Fibroblast of skin of scalp (primary cell): ENCODE results near the gene INTS6. TPM values are rescaled to one million over a fixed set of nuclear protein-coding genes. Genes with fewer than 3 reads are reported as not detected.

Source experiments
- DNase-seq: peaks from one replicate; pipeline ENCODE4 v3.0.0-alpha.2; 2013
- polyA plus RNA-seq, 2 experiments: library from polyadenylated mRNA; unstranded; fragments of 120-200 nt; gene quantifications; one replicate each; pipeline ENCODE4 v1.2.1, GENCODE V29; 2013; ENCODE audit not compliant: insufficient read length in 2 of 2

INTS6 gene
- polyA plus RNA-seq (2013, experiment 1 of 2; ENCODE audit: insufficient read length) = 20.0 TPM
- polyA plus RNA-seq (2013, experiment 2 of 2; ENCODE audit: insufficient read length) = 24.1 TPM

GRCh38 chr13:51452361-51453206 lies at the start of gene INTS6:
INTS6 (minus strand) TSS chr13:51453036; CDS start chr13:51452525, 511 bp downstream.
- peak; percentile 100 for DNase-seq

DNA sequence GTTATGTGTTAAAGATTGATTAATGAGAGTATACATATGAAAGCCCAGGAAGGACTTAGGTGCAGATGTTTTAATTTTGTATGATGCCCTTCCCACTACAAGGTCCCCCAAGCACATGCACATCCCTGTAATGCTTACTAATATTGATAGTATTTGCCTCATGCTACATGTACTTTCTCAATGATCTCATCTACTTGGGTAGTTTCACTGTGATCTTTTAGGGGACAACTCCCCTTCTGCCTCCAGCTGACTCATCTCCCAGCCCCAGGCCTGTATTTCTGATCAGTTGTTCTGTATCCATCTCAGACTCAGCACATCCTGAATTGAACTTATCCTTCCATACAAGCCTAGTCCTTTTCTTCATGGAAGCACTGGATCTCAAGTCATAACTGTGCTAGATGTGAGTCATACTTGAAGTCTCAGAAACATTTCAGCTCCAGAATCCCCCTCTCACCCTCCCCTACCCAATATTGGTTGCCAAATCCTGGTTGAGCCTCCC lies 49.4 kb upstream of the INTS6 start:
- peak; percentile 55 for DNase-seq

- peak; percentile 84 for DNase-seq
Measured at GRCh38 chr13:51501592-51502152, 48.8 kb upstream of the INTS6 start.

DNA sequence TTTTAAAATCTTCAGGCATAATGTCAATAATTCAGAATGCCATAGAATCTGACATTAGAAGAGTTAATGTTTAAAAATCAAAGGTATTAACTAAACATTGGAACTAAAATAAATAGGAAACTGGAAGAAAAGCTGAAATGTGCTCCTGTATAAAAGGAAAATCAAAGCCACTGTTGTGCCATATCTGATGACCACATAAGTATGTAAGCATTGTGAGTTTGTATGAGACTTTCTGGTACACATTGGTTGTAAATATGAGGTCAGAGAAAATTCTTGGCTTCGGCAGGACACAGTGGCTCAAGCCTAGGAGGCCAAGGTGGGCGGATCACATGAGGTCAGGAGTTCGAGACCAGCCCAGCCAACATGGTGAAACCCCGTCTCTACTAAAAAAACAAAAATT lies 48.3 kb upstream of the INTS6 start:
- no peak for DNase-seq

DNA sequence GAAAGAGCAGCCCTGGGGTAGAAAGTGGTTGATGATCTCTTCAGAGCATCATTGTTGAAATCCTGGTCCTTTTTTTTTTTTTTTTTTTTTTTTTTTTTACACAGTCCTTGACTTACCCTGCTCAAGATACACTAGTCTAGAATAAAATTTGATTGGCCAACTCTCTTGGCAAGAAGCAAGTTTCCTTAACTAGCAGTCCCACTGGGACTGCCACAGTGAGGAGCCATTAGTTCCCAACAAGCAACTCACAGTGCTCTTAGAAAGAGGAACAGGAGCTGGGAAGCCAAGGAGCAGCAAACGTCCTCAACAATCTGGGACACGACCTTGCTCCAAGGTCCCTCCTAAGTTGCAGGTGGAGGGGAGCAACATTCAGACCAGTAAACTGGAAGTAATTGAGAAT lies 47.9 kb upstream of the INTS6 start:
- DNase-seq = no peak

DNA sequence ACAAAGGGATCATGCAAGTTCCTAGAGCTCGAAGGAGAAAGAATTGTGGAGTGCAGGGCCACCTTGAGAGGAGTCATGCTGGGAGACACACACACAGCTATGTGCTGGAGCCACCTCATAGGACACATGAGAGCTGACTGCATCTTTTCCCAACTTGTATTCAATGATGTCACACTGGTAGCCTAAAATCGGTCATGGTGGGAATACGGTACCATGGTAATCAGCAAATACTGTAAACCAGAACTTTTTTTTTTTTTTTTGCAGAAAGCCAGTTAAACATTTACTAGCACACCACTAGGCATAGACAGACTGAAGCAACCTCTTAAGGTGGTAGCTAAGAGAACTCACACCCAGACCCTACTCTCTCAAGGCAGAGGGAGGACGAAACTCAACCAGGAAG lies 47.0 kb upstream of the INTS6 start:
- no peak for DNase-seq

- DNase-seq = peak; percentile 30
Measured at GRCh38 chr13:51495316-51495715, 42.5 kb upstream of the INTS6 start.

- peak; percentile 35 for DNase-seq
Measured at GRCh38 chr13:51494156-51494555, 41.3 kb upstream of the INTS6 start.

DNA sequence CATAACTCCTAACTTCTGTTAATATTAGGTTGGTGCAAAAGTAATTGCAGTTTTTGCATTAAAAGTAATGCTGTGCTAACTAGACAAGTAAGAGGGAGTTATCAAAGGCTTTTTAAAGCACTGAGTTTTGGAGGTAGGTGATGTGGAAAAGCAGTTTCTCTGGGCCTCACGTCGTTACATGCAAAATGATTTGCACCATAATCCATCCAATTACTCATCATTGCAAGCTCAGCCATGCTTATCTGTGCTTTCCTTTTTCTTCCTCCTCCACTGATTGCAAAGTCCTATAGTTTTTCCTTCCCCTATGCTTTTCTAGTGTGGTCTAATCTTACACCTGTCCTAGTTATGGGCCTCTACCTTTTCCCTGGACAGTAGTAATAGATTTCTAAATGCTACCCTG lies 35.4 kb upstream of the INTS6 start:
- DNase-seq = no peak

GRCh38 chr13:51481656-51482055 lies 28.8 kb upstream of the INTS6 start:
- no peak for DNase-seq

DNA sequence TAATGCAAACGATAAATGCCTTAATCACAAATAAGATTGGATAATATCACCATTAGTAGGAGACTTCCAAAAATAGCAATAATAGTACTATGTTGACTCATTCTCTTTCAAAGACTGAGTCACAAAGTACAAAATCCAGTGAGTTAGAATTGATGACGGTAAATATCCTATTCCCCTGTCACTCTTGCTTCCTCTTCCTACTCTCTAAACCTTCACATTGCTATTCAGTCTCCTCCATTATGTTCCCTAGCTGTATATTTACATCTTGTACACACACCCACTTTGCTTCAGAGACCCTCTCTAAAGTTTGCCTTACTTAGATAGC lies 26.3 kb upstream of the INTS6 start:
- DNase-seq = peak; percentile 63

DNA sequence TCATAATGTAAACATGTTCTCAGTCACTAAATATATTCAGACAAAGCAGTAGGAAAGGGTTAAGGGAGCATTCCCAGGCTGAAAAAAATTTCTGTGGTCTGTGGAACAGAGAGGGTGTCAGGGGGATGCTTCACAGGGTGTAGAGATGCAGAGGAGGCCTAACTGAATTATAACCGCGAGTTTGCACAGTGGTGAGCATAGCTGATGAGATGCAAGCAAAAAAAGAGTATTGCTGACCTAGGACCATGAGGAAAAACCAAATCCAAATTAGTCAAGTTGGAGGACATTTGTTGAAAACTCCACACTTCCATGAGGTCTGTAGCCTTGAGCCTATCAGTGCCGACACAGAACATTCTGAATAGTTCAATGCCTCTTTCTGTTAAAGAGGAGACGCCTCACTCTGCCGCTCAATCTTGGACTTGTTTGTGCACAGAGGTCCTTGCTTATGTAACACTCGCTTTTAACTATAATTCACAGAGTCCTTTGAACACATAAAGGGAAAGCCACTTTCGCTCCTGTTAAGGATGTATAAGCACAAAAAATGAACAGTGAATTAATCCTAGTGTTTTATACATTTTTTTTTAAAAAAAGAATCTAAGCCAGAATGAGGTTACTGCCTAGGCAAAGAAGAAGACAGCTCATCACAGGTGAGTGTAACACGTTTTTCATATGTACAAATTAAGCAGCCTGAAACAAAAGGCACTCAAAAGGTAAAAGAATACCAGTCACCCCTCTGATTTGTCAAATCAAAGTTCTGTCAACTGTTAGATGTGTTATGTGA lies 25.8 kb upstream of the INTS6 start:
- DNase-seq = peak; percentile 10

GRCh38 chr13:51477653-51478324 lies 25.0 kb upstream of the INTS6 start:
- no peak for DNase-seq

- DNase-seq = no peak
Measured at GRCh38 chr13:51477149-51477548, 24.3 kb upstream of the INTS6 start.

DNA sequence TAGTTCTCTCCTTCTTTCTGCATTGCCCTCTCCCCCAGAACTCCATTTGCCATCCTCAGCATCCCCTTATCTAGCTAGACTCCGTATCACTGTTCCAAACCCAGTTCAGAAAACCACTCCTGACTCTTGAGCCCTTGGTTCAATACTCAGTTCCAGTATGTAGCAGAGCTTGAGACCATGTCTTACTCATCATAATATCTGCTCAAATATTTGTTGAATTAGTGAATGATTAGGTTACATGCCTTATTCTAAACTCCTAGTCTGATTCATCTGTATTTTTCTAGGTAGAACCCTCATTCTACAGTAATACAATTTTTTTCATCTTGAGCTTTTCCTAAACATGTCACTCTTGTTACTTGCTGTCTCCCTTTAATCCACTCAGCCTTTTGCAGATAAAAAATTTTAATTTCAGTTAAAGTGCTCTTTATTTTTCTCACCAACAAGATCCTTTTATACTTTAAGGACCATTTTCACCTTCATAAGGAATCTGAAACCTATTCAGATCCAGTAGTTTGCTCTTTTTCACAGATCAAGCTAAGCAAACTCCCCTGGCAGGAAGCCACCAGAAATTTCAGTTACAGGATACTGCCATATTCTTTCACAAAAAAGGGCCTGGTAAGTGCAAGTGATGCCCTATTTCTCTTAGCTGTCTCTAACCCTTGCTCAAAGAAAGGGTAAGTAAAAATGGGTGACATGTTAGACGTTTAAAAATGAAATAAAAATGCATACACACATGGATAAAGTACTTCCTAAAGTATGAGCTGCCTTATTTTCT lies 23.1 kb upstream of the INTS6 start:
- DNase-seq = no peak

- DNase-seq = no peak
Measured at GRCh38 chr13:51469790-51470189, 17.0 kb upstream of the INTS6 start.

DNA sequence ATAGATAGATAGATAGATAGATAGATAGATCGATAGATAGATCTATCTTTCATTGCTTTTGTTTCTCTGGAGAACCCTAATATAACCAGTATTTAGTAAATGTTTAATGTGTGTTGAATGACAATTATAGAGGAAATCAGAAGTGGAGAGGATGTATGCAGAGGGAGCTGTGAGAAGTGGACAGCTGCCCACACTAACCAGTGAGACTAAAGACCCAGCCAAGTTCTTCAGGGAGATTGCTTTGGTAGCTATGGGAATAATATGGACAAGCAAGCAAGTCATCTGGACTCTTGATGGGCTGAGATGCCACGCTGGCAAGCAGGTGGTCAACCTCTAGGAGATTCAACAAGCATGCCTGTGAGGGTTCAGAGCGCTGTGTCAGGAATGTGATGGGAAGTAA lies 14.9 kb upstream of the INTS6 start:
- no peak for DNase-seq

- DNase-seq = no peak
Measured at GRCh38 chr13:51465124-51465523, 12.3 kb upstream of the INTS6 start.

DNA sequence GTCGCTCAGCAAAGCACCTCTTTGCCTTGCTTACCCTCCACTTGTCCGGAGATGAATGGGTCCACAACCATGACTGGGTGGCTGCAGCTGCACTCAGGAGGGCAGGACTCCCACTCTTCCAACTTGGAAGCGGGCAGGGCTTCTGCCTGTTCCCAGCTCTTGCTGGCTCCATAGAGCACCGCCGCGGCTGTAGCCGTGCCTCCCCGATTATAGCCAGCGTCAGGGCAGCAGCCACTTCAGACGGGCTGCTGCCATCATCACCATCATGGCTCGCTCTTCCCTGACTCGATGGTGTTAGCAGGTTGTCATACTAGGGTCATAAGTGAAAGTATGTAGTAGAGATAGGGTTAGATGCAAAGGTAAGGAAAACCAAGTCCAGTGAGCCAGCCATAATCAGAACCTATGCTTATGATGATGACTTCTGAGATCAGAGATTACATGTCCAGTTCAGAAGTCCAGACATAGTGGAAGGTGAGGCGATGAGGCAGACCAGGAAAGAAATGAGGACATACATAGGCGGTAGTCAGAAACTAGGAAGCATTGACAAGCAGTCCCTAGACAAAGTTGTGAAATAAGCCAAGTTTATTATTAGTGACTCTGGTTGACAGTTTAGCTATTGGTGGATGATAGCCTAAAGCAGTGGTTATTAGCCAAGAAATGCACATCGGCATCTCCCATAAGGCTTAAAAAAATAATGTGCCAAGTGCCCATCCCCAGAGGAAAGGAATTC lies 4.4 kb upstream of the INTS6 start:
- DNase-seq = no peak

DNA sequence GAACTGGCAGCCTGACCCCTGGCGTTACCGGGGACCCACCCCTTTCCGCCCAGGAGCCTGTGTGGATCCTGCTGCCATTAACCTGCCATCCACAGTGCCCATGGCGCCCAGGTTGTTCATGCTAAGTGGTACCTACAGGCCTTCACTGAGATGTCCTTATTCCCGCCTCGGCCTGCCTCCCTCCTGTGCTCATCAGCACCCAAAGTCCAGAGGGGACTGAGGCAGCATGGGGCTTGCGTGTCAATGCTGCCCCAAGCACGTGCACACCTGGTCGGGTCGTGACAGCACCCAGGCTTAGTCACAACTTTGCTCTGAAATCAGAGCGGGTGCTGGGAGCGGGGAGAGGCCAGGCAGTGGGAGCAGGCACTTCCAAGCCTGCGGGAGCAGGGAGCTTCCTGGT lies 3.7 kb upstream of the INTS6 start:
- DNase-seq = no peak

DNA sequence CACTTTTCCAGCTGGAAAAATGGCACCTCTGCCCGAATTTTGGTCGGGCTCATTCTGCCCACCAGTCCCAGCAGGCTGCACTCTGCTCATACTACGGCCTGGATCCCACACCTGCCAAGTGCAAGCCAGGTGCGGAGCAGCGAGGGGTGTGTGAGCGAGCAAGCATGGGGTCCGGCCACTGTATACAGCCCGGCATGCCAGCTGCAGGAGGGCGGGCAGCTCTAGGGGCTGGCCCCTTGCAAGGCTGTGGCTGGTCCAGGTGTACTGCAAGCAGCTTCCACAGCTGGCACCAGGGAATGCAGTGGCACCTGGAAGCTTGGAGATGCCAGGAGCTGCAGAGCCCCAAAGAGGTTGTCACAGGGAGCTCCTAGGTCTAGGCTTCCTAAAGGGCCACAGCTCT lies 2.7 kb upstream of the INTS6 start:
- DNase-seq = no peak
